Esophagus squamous epithelium (tissue), 5 donors: Measurements from ENCODE around the gene FSTL4. TPM values are rescaled to one million over a fixed set of nuclear protein-coding genes. Genes with fewer than 3 reads are reported as not detected.

ENCODE experiments used
- DNase-seq: peaks from one replicate; lab custom pipeline; 2025; lab: John Stamatoyannopoulos, UW
- H3K27ac ChIP-seq, 4 donors: fragments of 200-600 bp; sonication (generic); one replicate each; pipeline ENCODE4 v1.5.1; 2016 to 2019; ENCODE audit warnings: mild to moderate bottlenecking in 1 of 4
- H3K27me3 ChIP-seq, 4 donors: fragments of 200-600 bp; sonication (generic); 1 replicate in 3 of 4; 2 replicates in 1 of 4; pipeline versions ENCODE4 v1.5.1 to v1.6.0; 2017 to 2021; ENCODE audit warnings: antibody characterized with exemption in 1 of 4
- H3K36me3 ChIP-seq, 3 donors: fragments of 200-600 bp; sonication (generic); one replicate each; pipeline ENCODE4 v1.5.1; 2016 to 2019
- H3K4me1 ChIP-seq, 3 donors: fragments of 200-600 bp; sonication (generic); one replicate each; pipeline ENCODE4 v1.5.1; 2017 to 2019
- H3K4me3 ChIP-seq, 4 donors: fragments of 200-600 bp; sonication (generic); 1 replicate in 3 of 4; 2 replicates in 1 of 4; pipeline ENCODE4 v1.5.1; 2016 to 2019; ENCODE audit warnings: mild to moderate bottlenecking in 2 of 4, moderate library complexity in 1 of 4
- H3K9me3 ChIP-seq, 3 donors: fragments of 200-600 bp; sonication (generic); one replicate each; pipeline ENCODE4 v1.5.1; 2016 to 2019
- POLR2A ChIP-seq, 4 donors: fragments of 450-650 bp; IDR thresholded peaks; one replicate each; pipeline ENCODE4 v1.6.1; 2017; ENCODE audit warnings: antibody characterized with exemption in 4 of 4, mild to moderate bottlenecking in 4 of 4, moderate library complexity in 3 of 4
- WGBS, 2 donors: methylation state at CpG; one replicate each; pipeline ENCODE4 v1.1.5; 2018; 5-methylcytosine and 5-hydroxymethylcytosine counted together
- intact Hi-C: fragments of 100-400 bp; cut with DNase I; formaldehyde crosslinking; loops from one replicate; pipeline ENCODE4 v1.15.0; 2022
- total RNA-seq, 4 donors: library from RNA; depleted of rRNA; stranded (reverse); fragments of >200 nt; gene quantifications; one replicate each; pipeline ENCODE4 v1.1.0, GENCODE V29; 2016
- TF ChIP-seq, protein P1 (sequence below), 6 experiments: fragments of 450-650 bp in 4 of 6; fragments of 200-600 bp in 2 of 6; sonication (generic) in 2 of 6; IDR thresholded peaks; one replicate each; pipeline ENCODE4 v1.5.1; 2016 to 2019; ENCODE audit warnings: antibody characterized with exemption in 6 of 6, mild to moderate bottlenecking in 4 of 6, moderate library complexity in 4 of 6
- donor health status: DM: yes; HTN: yes; CAD: no.

FSTL4 gene
- total RNA-seq, 4 donors from 2014 or later = 0.53 to 4.1 (median 1.4) TPM

DNA sequence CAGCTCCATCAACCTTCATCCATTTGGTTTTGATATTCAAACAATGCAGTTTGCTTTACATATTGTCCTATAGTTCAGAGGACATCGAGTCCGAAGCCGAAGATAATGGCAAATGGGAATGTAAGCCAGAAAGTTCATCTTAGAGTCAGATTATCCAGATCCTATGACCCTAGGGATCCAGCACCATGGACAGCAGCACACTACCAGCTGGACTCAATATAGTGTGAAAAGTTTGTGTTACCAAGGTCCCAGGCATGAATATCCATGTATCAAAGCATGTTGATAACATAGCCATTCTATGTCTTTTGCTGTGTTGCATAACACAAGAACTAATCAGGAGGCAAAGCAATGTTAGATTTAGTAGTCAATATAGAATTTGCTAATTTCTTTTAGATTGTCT lies 46.3 kb downstream of the FSTL4 start:
- DNase-seq = no peak
- intact Hi-C loops = no loop called here
- H3K36me3 ChIP-seq = no peaks in the 10 kb centered on the region
- TF ChIP-seq, protein P1, sequence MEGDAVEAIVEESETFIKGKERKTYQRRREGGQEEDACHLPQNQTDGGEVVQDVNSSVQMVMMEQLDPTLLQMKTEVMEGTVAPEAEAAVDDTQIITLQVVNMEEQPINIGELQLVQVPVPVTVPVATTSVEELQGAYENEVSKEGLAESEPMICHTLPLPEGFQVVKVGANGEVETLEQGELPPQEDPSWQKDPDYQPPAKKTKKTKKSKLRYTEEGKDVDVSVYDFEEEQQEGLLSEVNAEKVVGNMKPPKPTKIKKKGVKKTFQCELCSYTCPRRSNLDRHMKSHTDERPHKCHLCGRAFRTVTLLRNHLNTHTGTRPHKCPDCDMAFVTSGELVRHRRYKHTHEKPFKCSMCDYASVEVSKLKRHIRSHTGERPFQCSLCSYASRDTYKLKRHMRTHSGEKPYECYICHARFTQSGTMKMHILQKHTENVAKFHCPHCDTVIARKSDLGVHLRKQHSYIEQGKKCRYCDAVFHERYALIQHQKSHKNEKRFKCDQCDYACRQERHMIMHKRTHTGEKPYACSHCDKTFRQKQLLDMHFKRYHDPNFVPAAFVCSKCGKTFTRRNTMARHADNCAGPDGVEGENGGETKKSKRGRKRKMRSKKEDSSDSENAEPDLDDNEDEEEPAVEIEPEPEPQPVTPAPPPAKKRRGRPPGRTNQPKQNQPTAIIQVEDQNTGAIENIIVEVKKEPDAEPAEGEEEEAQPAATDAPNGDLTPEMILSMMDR (IDR thresholded peaks at IDR 0.05) = no peak
- no peak for TF ChIP-seq POLR2A (IDR thresholded peaks at IDR 0.05)
- no peaks in the 10 kb centered on the region for H3K9me3 ChIP-seq
- H3K27ac ChIP-seq = no peak overlapping the region
- 44 to 83% methylated on average over 3 of the region's 3 CpGs for WGBS, 2 donors
- no peaks in the 10 kb centered on the region for H3K4me1 ChIP-seq
- H3K4me3 ChIP-seq = no peak overlapping the region
- peaks cover 0 to 4% (median 0%) of the 10 kb centered on the region in 4 donors for H3K27me3 ChIP-seq

DNA sequence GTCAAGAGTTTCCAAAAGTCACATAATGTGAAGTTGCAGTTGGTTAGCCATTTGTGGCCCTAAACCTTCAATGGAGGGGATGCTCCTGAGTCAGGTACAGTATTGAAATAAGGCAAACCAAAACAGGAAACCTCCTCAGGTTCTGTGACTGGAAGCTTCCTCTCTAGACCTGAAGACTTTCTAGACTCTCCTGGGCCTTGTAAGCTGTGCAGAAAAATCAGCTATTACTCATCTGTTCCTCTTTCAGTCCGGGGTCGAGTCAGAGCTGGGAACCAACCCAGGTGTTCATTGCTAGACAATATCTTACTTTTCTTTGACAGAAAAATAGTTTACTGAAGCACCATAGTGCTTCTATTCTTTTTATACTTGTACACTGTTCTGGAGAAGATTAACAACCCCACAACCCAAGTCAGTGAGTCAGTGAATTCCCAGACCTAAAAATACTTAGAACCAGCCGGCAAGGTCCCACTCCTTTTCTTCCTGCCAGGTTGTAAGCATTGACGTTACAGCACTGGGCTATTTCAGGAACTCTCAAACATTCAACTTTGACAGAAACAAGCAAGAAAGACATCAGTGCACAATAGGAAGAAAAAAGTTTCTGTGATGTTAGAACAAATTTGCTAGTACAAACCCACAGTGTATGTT lies 47.3 kb downstream of the FSTL4 start:
- 29 to 46% methylated on average over 4 of the region's 4 CpGs for WGBS, 2 donors
- TF ChIP-seq POLR2A (IDR thresholded peaks at IDR 0.05) = no peak
- TF ChIP-seq, protein P1 (IDR thresholded peaks at IDR 0.05) = no peak

DNA sequence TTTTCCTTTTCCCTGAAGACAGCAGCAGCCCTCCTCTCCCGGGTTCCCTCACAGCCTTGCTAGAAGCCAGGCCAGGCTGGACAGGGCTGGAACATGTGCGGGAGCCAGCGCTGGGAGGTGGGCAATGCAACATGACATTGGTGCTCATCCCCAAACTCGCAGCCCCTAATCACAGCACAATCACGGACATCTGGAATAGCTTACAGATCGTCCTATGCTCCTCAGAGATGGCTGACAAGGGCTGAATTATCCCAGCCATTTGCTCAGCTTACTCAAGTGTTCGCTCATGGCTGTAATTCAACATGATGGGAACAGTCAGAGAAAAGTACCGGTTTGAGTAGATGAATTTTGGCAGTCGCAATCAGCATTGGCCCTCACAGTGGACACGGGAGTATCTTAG lies 49.8 kb downstream of the FSTL4 start:
- no peak overlapping the region for H3K27ac ChIP-seq
- DNase-seq = no peak
- H3K27me3 ChIP-seq = peaks cover 0 to 8% (median 0%) of the 10 kb centered on the region in 4 donors
- no peak overlapping the region for H3K4me3 ChIP-seq
- H3K9me3 ChIP-seq = no peaks in the 10 kb centered on the region
- H3K36me3 ChIP-seq = no peaks in the 10 kb centered on the region
- 65 to 71% methylated on average over 6 to 10 of the region's 10 CpGs for WGBS, 2 donors
- H3K4me1 ChIP-seq = no peaks in the 10 kb centered on the region
- no peak for TF ChIP-seq POLR2A (IDR thresholded peaks at IDR 0.05)
- TF ChIP-seq, protein P1 (IDR thresholded peaks at IDR 0.05) = no peak
- intact Hi-C loops = no loop called here

More for the DNA sequence above, 47.3 kb downstream of the FSTL4 start:
- Histone ChIP-seq H3K9me3 (no peaks in the 10 kb centered on the region), H3K4me1 (no peaks in the 10 kb centered on the region), H3K27ac (no peak overlapping the region), H3K27me3 (peaks cover 0 to 4% (median 0%) of the 10 kb centered on the region in 4 donors), H3K4me3 (no peak overlapping the region), H3K36me3 (no peaks in the 10 kb centered on the region)
- intact Hi-C loops = no loop called here
- DNase-seq = no peak

DNA sequence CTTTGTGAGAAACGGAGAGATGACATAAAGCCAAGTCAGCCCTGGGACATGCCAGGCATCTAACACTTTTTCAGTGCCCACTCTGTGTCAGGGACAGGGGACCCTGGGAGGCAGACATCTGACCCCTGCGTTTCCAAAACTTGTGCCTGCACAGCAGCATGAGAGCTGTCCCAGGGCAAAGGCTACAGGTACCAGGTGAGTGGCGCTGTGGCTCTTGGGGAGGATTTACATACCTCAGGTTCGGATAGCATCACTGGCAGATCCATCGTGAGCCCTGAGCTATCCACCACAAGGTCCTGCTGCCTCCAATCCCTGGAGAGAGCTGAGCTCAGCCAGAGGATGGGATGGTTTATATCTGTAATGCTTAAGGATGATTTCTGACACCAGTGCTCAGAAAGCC lies 52.4 kb downstream of the FSTL4 start:
- intact Hi-C loops = no loop called here
- WGBS, 2 donors = 33 to 50% methylated on average over 3 of the region's 5 CpGs
- Histone ChIP-seq H3K27ac (no peak overlapping the region), H3K36me3 (no peaks in the 10 kb centered on the region), H3K4me1 (no peaks in the 10 kb centered on the region), H3K9me3 (no peaks in the 10 kb centered on the region), H3K4me3 (no peak overlapping the region), H3K27me3 (peaks cover 0 to 8% (median 0%) of the 10 kb centered on the region in 4 donors)
- DNase-seq = no peak
- no peak for TF ChIP-seq POLR2A (IDR thresholded peaks at IDR 0.05)
- TF ChIP-seq, protein P1 (IDR thresholded peaks at IDR 0.05) = no peak

DNA sequence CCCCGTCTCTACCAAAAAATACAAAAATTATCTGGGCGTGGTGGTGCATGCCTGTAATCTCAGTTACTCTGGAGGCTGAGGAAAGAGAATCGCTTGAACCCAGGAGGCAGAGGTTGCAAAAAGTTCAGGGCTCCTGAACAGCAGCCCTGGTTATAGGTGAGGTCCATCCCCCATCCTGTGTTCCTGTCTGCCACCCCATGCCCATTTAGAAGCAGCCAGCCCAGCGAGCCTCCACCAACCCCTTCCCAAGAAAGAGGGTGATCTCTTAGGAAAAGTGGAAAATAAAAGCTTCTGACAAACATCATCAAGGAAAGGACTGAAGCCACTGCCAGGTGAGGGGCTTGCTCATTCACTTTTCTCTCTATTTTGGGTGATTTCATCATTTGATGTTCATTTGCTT lies 55.8 kb downstream of the FSTL4 start:
- Histone ChIP-seq H3K4me3 (no peak overlapping the region), H3K36me3 (no peaks in the 10 kb centered on the region), H3K9me3 (no peaks in the 10 kb centered on the region), H3K27ac (no peak overlapping the region), H3K27me3 (peaks cover 0 to 15% (median 0%) of the 10 kb centered on the region in 4 donors), H3K4me1 (no peaks in the 10 kb centered on the region)
- TF ChIP-seq, protein P1 (IDR thresholded peaks at IDR 0.05) = no peak
- TF ChIP-seq POLR2A (IDR thresholded peaks at IDR 0.05) = no peak
- intact Hi-C loops = no loop called here
- WGBS, 2 donors = 78 to 79% methylated on average over 3 to 4 of the region's 4 CpGs
- no peak for DNase-seq
